Bronchial epithelial cell (primary cell): ENCODE measurements around the gene RHBDD1. TPM values are rescaled to one million over a fixed set of nuclear protein-coding genes. Genes with fewer than 3 reads are reported as not detected.

Experiments
- DNase-seq: peaks from one replicate; pipeline ENCODE4 v3.0.0-alpha.2; 2010; ENCODE audit warnings: low read depth
- FAIRE-seq: peaks from 2 replicates; lab custom pipeline; 2011; peaks lifted over from hg19 to GRCh38; lab: Jason Lieb, UNC
- H3K27me3 ChIP-seq: 2 replicates; pipeline ENCODE4 v1.5.1; 2011; ENCODE audit warnings: low read length; ENCODE audit not compliant: control insufficient read depth, insufficient read depth
- H3K36me3 ChIP-seq: 2 replicates; pipeline ENCODE4 v1.5.1; 2011; ENCODE audit warnings: low read length; ENCODE audit not compliant: control insufficient read depth, insufficient read depth
- H3K4me3 ChIP-seq: 2 replicates; pipeline ENCODE4 v1.5.1; 2011; ENCODE audit warnings: mild to moderate bottlenecking, low read depth, low read length, control low read depth
- CTCF ChIP-seq: IDR thresholded peaks from 2 replicates; pipeline ENCODE4 v1.5.1; 2011; ENCODE audit warnings: mild to moderate bottlenecking, moderate library complexity, low read length, control low read depth, inconsistent platforms; ENCODE audit not compliant: insufficient read depth, severe bottlenecking
- total RNA-seq: library from RNA; depleted of rRNA; stranded (reverse); fragments of >200 nt; gene quantifications from 2 replicates; pipeline ENCODE4 v1.2.1, GENCODE V29; 2014

The RHBDD1 gene
- total RNA-seq, 1 donor from 2014 or later: 29.7 TPM

DNA sequence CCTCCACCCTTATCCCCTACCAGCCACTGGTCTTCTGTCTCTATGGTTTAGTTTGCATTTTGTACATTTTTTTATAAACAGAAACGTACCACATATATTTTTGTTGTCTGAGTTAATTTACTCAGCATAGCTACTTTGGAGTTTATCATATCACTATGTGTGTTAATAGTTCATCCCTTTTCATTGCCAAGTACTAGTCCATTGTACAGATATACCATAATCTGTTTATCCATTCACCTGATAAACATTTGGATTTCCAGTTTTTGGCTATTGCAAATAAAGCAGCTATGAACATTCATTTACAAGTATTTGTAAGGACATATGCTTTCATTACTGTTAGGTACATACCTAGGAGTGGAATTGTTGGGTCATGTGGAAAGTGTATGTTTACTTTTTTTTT, 123.6 kb downstream of the RHBDD1 start:
- no peak for TF ChIP-seq CTCF
- Histone ChIP-seq H3K27me3 (no peaks in the 10 kb centered on the region), H3K4me3 (no peak overlapping the region), H3K36me3 (no peaks in the 10 kb centered on the region)
- no peak for DNase-seq
- no peak for FAIRE-seq

DNA sequence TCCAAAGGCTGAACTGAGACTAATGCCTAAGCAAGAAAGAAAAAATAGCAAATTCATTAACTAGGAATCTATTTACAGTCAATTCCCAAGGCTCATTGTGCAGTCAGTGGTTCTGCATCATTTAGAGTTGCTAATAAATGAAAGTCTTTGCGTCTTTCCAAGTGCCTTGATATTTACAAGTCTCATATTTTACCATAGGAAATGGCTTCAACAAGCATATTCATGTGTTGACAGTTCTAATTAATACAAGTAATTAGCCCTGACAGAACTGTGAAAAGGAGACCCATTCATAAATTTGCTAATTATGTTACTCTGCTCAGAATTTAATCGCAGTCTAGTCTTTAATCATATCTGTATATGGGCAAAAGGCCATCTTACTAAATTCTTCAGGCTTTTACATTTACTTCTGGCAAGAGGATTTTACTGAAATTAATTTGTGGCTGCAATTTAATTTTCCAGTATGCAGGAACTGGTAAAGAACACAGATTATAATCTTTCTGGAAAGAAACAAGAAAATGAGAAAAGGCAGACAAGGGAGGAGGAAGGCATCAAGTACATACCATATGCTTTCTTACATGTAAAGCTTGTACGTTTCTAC, 126.4 kb downstream of the RHBDD1 start:
- no peaks in the 10 kb centered on the region for H3K36me3 ChIP-seq
- H3K4me3 ChIP-seq: no peak overlapping the region
- DNase-seq (no peak), FAIRE-seq (no peak)
- no peaks in the 10 kb centered on the region for H3K27me3 ChIP-seq
- no peak for TF ChIP-seq CTCF

- H3K4me3 ChIP-seq: no peak overlapping the region
- H3K27me3 ChIP-seq: no peaks in the 10 kb centered on the region
- FAIRE-seq (no peak), DNase-seq (peak; percentile 70)
- no peak for TF ChIP-seq CTCF
- no peaks in the 10 kb centered on the region for H3K36me3 ChIP-seq
Measured at GRCh38 chr2:226963528-226963927, 127.7 kb downstream of the RHBDD1 start.

DNA sequence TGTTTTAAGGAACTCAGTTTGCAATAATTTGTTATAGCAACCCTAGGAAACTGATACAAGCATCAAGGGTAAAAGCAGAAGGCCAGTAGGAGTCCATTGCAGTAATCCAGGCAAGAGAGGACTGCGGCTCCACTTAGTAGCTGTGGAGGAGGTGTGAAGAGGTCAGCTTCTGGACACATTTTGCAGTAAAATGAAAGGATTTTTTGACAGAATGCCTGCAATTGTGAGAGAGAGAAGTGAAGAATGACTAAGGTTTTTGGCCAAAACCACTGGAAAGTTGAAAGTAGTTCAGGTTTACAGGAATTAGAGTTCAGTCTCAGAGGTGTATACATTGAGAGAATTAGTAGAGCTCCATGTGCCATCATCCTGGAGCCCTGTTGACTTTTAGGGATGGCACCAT, 129.5 kb downstream of the RHBDD1 start:
- TF ChIP-seq CTCF: no peak
- Histone ChIP-seq H3K36me3 (no peaks in the 10 kb centered on the region), H3K4me3 (no peak overlapping the region), H3K27me3 (no peaks in the 10 kb centered on the region)
- DNase-seq (no peak), FAIRE-seq (no peak)

GRCh38 chr2:226969417-226970080, 133.7 kb downstream of the RHBDD1 start:
- no peaks in the 10 kb centered on the region for H3K27me3 ChIP-seq
- FAIRE-seq: no peak
- H3K4me3 ChIP-seq: no peak overlapping the region
- DNase-seq: no peak
- TF ChIP-seq CTCF: no peak
- H3K36me3 ChIP-seq: no peaks in the 10 kb centered on the region
